Naive thymus-derived CD4-positive, alpha-beta T cell (primary cell): ENCODE results near the gene SENP8. TPM values are rescaled to one million over a fixed set of nuclear protein-coding genes. Genes with fewer than 3 reads are reported as not detected.

Experiments used
- ATAC-seq: fragments of 150-1000 bp; cut with Tn5 transposase; 2 replicates; pipeline ENCODE4 v1.10.0; 2021; ENCODE audit warnings: mild to moderate bottlenecking, moderate library complexity
- CTCF ChIA-PET: fragments of 350-600 bp; sonication (Branson Sonifier 250); formaldehyde crosslinking; loops from one replicate; lab custom pipeline; 2021; ENCODE audit warnings: antibody characterized with exemption; lab: Charles Lee
- POLR2A ChIA-PET: fragments of 350-600 bp; sonication (Branson Sonifier 250); formaldehyde crosslinking; loops from one replicate; lab custom pipeline; 2021; ENCODE audit warnings: antibody characterized with exemption, inconsistent platforms; lab: Charles Lee
- DNase-seq, 9 donors: peaks; one replicate each; pipeline versions ENCODE4 v3.0.0 to v3.0.0-alpha.2; 2020 to 2022; ENCODE audit warnings: mixed read lengths in 1 of 9
- H3K27ac ChIP-seq: one replicate; pipeline ENCODE4 v1.7.0; 2013; ENCODE audit warnings: mild to moderate bottlenecking, low read depth, low read length, moderate library complexity
- H3K27me3 ChIP-seq, 2 donors: one replicate each; pipeline ENCODE4 v1.7.0; 2013; ENCODE audit warnings: low read length in 2 of 2, mild to moderate bottlenecking in 2 of 2, moderate library complexity in 2 of 2; ENCODE audit not compliant: control insufficient read depth in 2 of 2, insufficient read depth in 2 of 2
- H3K36me3 ChIP-seq, 3 experiments: 1 replicate in 2 of 3; 2 replicates in 1 of 3; pipeline ENCODE4 v1.7.0; 2013; ENCODE audit warnings: low read length in 3 of 3, mild to moderate bottlenecking in 3 of 3, moderate library complexity in 1 of 3; ENCODE audit not compliant: insufficient read depth in 3 of 3, control insufficient read depth in 2 of 3
- H3K4me1 ChIP-seq, 2 donors: one replicate each; pipeline ENCODE4 v1.7.0; 2013; ENCODE audit warnings: low read length in 2 of 2, mild to moderate bottlenecking in 2 of 2, moderate library complexity in 1 of 2; ENCODE audit not compliant: control insufficient read depth in 2 of 2, insufficient read depth in 2 of 2
- H3K4me3 ChIP-seq: 2 replicates; pipeline ENCODE4 v1.7.0; 2013; ENCODE audit warnings: mild to moderate bottlenecking, low read length
- H3K9me3 ChIP-seq, 3 experiments: 1 replicate in 2 of 3; 2 replicates in 1 of 3; pipeline ENCODE4 v1.7.0; 2013; ENCODE audit warnings: low read length in 3 of 3; ENCODE audit not compliant: control insufficient read depth in 2 of 3
- H3K27ac Mint-ChIP-seq, 9 donors: one replicate each; pipeline ENCODE4 v1.8.0; 2020 to 2022; ENCODE audit warnings: mixed read lengths in 9 of 9, mild to moderate bottlenecking in 8 of 9, moderate library complexity in 5 of 9, inconsistent platforms in 2 of 9
- H3K27me3 Mint-ChIP-seq, 5 donors: one replicate each; pipeline ENCODE4 v1.8.0; 2021 to 2022; ENCODE audit warnings: mixed read lengths in 5 of 5, mild to moderate bottlenecking in 1 of 5
- H3K36me3 Mint-ChIP-seq, 5 donors: one replicate each; pipeline ENCODE4 v1.8.0; 2020 to 2022; ENCODE audit warnings: mixed read lengths in 5 of 5, mild to moderate bottlenecking in 3 of 5, inconsistent platforms in 1 of 5
- H3K4me1 Mint-ChIP-seq, 7 donors: one replicate each; pipeline ENCODE4 v1.8.0; 2020 to 2022; ENCODE audit warnings: mixed read lengths in 7 of 7, mild to moderate bottlenecking in 3 of 7, inconsistent platforms in 1 of 7
- H3K4me3 Mint-ChIP-seq, 10 donors: one replicate each; pipeline ENCODE4 v1.8.0; 2020 to 2022; ENCODE audit warnings: mild to moderate bottlenecking in 10 of 10, mixed read lengths in 10 of 10, moderate library complexity in 6 of 10, inconsistent platforms in 2 of 10
- H3K9me3 Mint-ChIP-seq, 11 donors: one replicate each; pipeline ENCODE4 v1.8.0; 2020 to 2022; ENCODE audit warnings: mixed read lengths in 11 of 11, mild to moderate bottlenecking in 4 of 11, inconsistent platforms in 1 of 11, moderate library complexity in 1 of 11
- intact Hi-C, 2 donors: fragments of 100-400 bp; cut with micrococcal nuclease; formaldehyde crosslinking; loops; one replicate each; pipeline ENCODE4 v1.15.1; 2023
- polyA plus RNA-seq, 2 donors: library from polyadenylated mRNA; unstranded; fragments of 300-500 nt; fragmentation: Illumina TruSeq; gene quantifications; one replicate each; pipeline ENCODE4 v1.2.3, GENCODE V29; 2021
- total RNA-seq, 6 experiments: library from RNA in 5 of 6; stranded (reverse) in 5 of 6; gene quantifications; 1 replicate in 5 of 6; 2 replicates in 1 of 6; pipeline ENCODE4 v1.2.3 and lab custom pipeline; 2021 to 2026

Gene SENP8
- total and polyA plus RNA-seq, 7 experiments from 2014 or later = 0.34 to 1.6 (median 1.2) TPM

- H3K4me1 ChIP-seq = peaks cover 0 to 3% of the 10 kb centered on the region in 2 donors
- no peaks in the 10 kb centered on the region for H3K9me3 ChIP-seq
- DNase-seq (no peak), ATAC-seq (no peak)
- no peak overlapping the region for H3K4me3 Mint-ChIP-seq
- CTCF ChIA-PET = no interaction called here
- no peaks in the 10 kb centered on the region for H3K36me3 Mint-ChIP-seq
- no peaks in the 10 kb centered on the region for H3K27me3 ChIP-seq
- H3K36me3 ChIP-seq = no peaks in the 10 kb centered on the region
- peaks cover 0 to 15% (median 0%) of the 10 kb centered on the region in 7 donors for H3K4me1 Mint-ChIP-seq
- H3K27ac ChIP-seq = no peak overlapping the region
- intact Hi-C loops = no loop called here
- no peaks in the 10 kb centered on the region for H3K9me3 Mint-ChIP-seq
- no peak overlapping the region for H3K4me3 ChIP-seq
- H3K27me3 Mint-ChIP-seq = peaks cover 0 to 19% (median 4%) of the 10 kb centered on the region in 5 donors
- POLR2A ChIA-PET = no interaction called here
- H3K27ac Mint-ChIP-seq = no peak overlapping the region
Measured at GRCh38 chr15:72167445-72167844, 49.2 kb downstream of the SENP8 start.

GRCh38 chr15:72168131-72168807 is 50.1 kb downstream of the SENP8 start:
- Mint-ChIP-seq H3K27ac (peak overlapping the region in 1 of 9 donors; percentile 24), H3K9me3 (no peaks in the 10 kb centered on the region), H3K36me3 (no peaks in the 10 kb centered on the region), H3K4me1 (peaks cover 0 to 15% (median 0%) of the 10 kb centered on the region in 7 donors), H3K4me3 (peak overlapping the region in 1 of 10 donors; percentile 32), H3K27me3 (peaks cover 0 to 19% (median 5%) of the 10 kb centered on the region in 5 donors)
- Histone ChIP-seq H3K9me3 (no peaks in the 10 kb centered on the region), H3K4me3 (no peak overlapping the region), H3K27me3 (no peaks in the 10 kb centered on the region), H3K4me1 (peaks cover 0 to 3% of the 10 kb centered on the region in 2 donors), H3K27ac (no peak overlapping the region), H3K36me3 (no peaks in the 10 kb centered on the region)
- intact Hi-C loops = no loop called here
- DNase-seq = no peak
- ChIA-PET CTCF (no interaction called here), POLR2A (no interaction called here)
- ATAC-seq = no peak

GRCh38 chr15:72168808-72169190 is 50.6 kb downstream of the SENP8 start:
- DNase-seq = no peak
- ATAC-seq = no peak
- Mint-ChIP-seq H3K36me3 (no peaks in the 10 kb centered on the region), H3K4me3 (peak overlapping the region in 1 of 10 donors; percentile 32), H3K9me3 (no peaks in the 10 kb centered on the region), H3K27me3 (peaks cover 0 to 19% (median 5%) of the 10 kb centered on the region in 5 donors), H3K4me1 (peaks cover 0 to 15% (median 0%) of the 10 kb centered on the region in 7 donors), H3K27ac (no peak overlapping the region)
- CTCF ChIA-PET = no interaction called here
- H3K27me3 ChIP-seq = no peaks in the 10 kb centered on the region
- H3K36me3 ChIP-seq = no peaks in the 10 kb centered on the region
- intact Hi-C loops = no loop called here
- POLR2A ChIA-PET = no interaction called here
- H3K27ac ChIP-seq = no peak overlapping the region
- H3K4me1 ChIP-seq = peaks cover 0 to 3% of the 10 kb centered on the region in 2 donors
- H3K9me3 ChIP-seq = no peaks in the 10 kb centered on the region
- no peak overlapping the region for H3K4me3 ChIP-seq

- Histone ChIP-seq H3K4me1 (peaks cover 0 to 3% of the 10 kb centered on the region in 2 donors), H3K36me3 (no peaks in the 10 kb centered on the region), H3K27ac (no peak overlapping the region), H3K27me3 (no peaks in the 10 kb centered on the region), H3K4me3 (no peak overlapping the region), H3K9me3 (no peaks in the 10 kb centered on the region)
- H3K4me1 Mint-ChIP-seq = peaks cover 0 to 15% (median 0%) of the 10 kb centered on the region in 7 donors
- DNase-seq (no peak), ATAC-seq (no peak)
- intact Hi-C loops = no loop called here
- ChIA-PET POLR2A (no interaction called here), CTCF (no interaction called here)
- H3K36me3 Mint-ChIP-seq = no peaks in the 10 kb centered on the region
- peaks cover 0 to 19% (median 7%) of the 10 kb centered on the region in 5 donors for H3K27me3 Mint-ChIP-seq
- peak overlapping the region in 1 of 9 donors; percentile 41 for H3K27ac Mint-ChIP-seq
- H3K9me3 Mint-ChIP-seq = no peaks in the 10 kb centered on the region
- no peak overlapping the region for H3K4me3 Mint-ChIP-seq
Measured at GRCh38 chr15:72169236-72169920, 51.2 kb downstream of the SENP8 start.

GRCh38 chr15:72169921-72170611 is 51.9 kb downstream of the SENP8 start:
- peaks cover 3 to 22% (median 8%) of the 10 kb centered on the region in 5 donors for H3K27me3 Mint-ChIP-seq
- POLR2A ChIA-PET = no interaction called here

GRCh38 chr15:72170691-72171090 is 52.5 kb downstream of the SENP8 start:
- no peaks in the 10 kb centered on the region for H3K36me3 Mint-ChIP-seq
- Histone ChIP-seq H3K4me3 (no peak overlapping the region), H3K27me3 (no peaks in the 10 kb centered on the region), H3K9me3 (no peaks in the 10 kb centered on the region), H3K4me1 (peaks cover 0 to 3% of the 10 kb centered on the region in 2 donors), H3K27ac (no peak overlapping the region), H3K36me3 (no peaks in the 10 kb centered on the region)
- ATAC-seq = no peak
- peaks cover 4 to 28% (median 8%) of the 10 kb centered on the region in 5 donors for H3K27me3 Mint-ChIP-seq
- H3K9me3 Mint-ChIP-seq = no peaks in the 10 kb centered on the region
- H3K4me3 Mint-ChIP-seq = no peak overlapping the region
- POLR2A ChIA-PET = no interaction called here
- CTCF ChIA-PET = no interaction called here
- intact Hi-C loops = no loop called here
- H3K4me1 Mint-ChIP-seq = peaks cover 0 to 15% (median 0%) of the 10 kb centered on the region in 7 donors
- H3K27ac Mint-ChIP-seq = no peak overlapping the region
- DNase-seq = no peak

More at GRCh38 chr15:72169921-72170611, 51.9 kb downstream of the SENP8 start:
- Histone ChIP-seq H3K27ac (no peak overlapping the region), H3K9me3 (no peaks in the 10 kb centered on the region), H3K27me3 (no peaks in the 10 kb centered on the region), H3K4me1 (peaks cover 0 to 3% of the 10 kb centered on the region in 2 donors), H3K4me3 (no peak overlapping the region), H3K36me3 (no peaks in the 10 kb centered on the region)
- H3K9me3 Mint-ChIP-seq = no peaks in the 10 kb centered on the region
- CTCF ChIA-PET = no interaction called here
- peak overlapping the region in 1 of 9 donors; percentile 41 for H3K27ac Mint-ChIP-seq
- H3K4me1 Mint-ChIP-seq = peaks cover 0 to 15% (median 0%) of the 10 kb centered on the region in 7 donors
- no peak overlapping the region for H3K4me3 Mint-ChIP-seq
- no peaks in the 10 kb centered on the region for H3K36me3 Mint-ChIP-seq
- no peak for DNase-seq
- intact Hi-C loops = no loop called here
- ATAC-seq = no peak
